Spleen (tissue), 11 donors: ENCODE data around the gene CLIC5. TPM values are rescaled to one million over a fixed set of nuclear protein-coding genes. Genes with fewer than 3 reads are reported as not detected.
A peak's percentile ranks its signal among the peaks of the same experiment; 100 is the strongest.

Experiments used
- DNase-seq: peaks from one replicate; pipeline ENCODE4 v3.0.0-alpha.2; 2020
- H3K27ac ChIP-seq, 8 donors: fragments of 200-600 bp; sonication (generic) in 7 of 8; 1 replicate in 4 of 8; 2 replicates in 4 of 8; pipeline versions ENCODE4 v1.5.0 to v1.8.0; 2016 to 2021; ENCODE audit warnings: inconsistent platforms in 4 of 8, mild to moderate bottlenecking in 4 of 8, moderate library complexity in 1 of 8
- H3K27me3 ChIP-seq, 7 donors: fragments of 200-600 bp; sonication (generic) in 6 of 7; replicated peaks in 1 of 7; 1 replicate in 4 of 7; 2 replicates in 3 of 7; pipeline versions ENCODE4 v1.5.0 to v1.8.0; 2016 to 2021; ENCODE audit warnings: inconsistent platforms in 3 of 7, mild to moderate bottlenecking in 1 of 7
- H3K36me3 ChIP-seq, 6 donors: fragments of 200-600 bp; sonication (generic) in 5 of 6; 1 replicate in 4 of 6; 2 replicates in 2 of 6; pipeline versions ENCODE4 v1.5.0 to v1.8.0; 2016 to 2021; ENCODE audit warnings: inconsistent platforms in 2 of 6
- H3K4me1 ChIP-seq, 6 donors: fragments of 200-600 bp; sonication (generic) in 5 of 6; 1 replicate in 3 of 6; 2 replicates in 3 of 6; pipeline versions ENCODE4 v1.5.0 to v1.8.0; 2016 to 2021; ENCODE audit warnings: inconsistent platforms in 3 of 6
- H3K4me3 ChIP-seq, 8 donors: fragments of 200-600 bp; sonication (generic) in 7 of 8; 1 replicate in 4 of 8; 2 replicates in 4 of 8; pipeline versions ENCODE4 v1.5.0 to v1.8.0; 2016 to 2021; ENCODE audit warnings: inconsistent platforms in 4 of 8, mild to moderate bottlenecking in 4 of 8, moderate library complexity in 2 of 8
- H3K9me3 ChIP-seq, 8 donors: fragments of 200-600 bp; sonication (generic) in 7 of 8; 1 replicate in 4 of 8; 2 replicates in 4 of 8; pipeline versions ENCODE4 v1.5.0 to v1.8.0; 2016 to 2021; ENCODE audit warnings: inconsistent platforms in 4 of 8
- CTCF ChIP-seq, 11 experiments: fragments of 200-600 bp in 7 of 11; fragments of 450-650 bp in 4 of 11; sonication (generic) in 4 of 11; IDR thresholded peaks in 8 of 11; conservative IDR thresholded peaks in 3 of 11; 1 replicate in 7 of 11; 2 replicates in 4 of 11; pipeline versions ENCODE4 v1.4.0 to v1.8.0; 2016 to 2021; ENCODE audit warnings: antibody characterized with exemption in 11 of 11, inconsistent platforms in 4 of 11, mild to moderate bottlenecking in 1 of 11
- POLR2A ChIP-seq, 3 donors: fragments of 450-650 bp; IDR thresholded peaks; one replicate each; pipeline ENCODE4 v1.5.1; 2017; ENCODE audit warnings: antibody characterized with exemption in 3 of 3, mild to moderate bottlenecking in 1 of 3
- POLR2AphosphoS5 ChIP-seq, 3 donors: sonication (generic); formaldehyde crosslinking; IDR thresholded peaks; one replicate each; pipeline ENCODE4 v1.5.1; 2017; ENCODE audit warnings: antibody characterized with exemption in 3 of 3
- WGBS, 5 donors: extraction: QIAGEN DNeasy Blood & Tissue Kit in 3 of 5; methylation state at CpG; one replicate each; pipeline versions ENCODE4 v1.1.5 to v1.1.7; 2013 to 2018; 5-methylcytosine and 5-hydroxymethylcytosine counted together
- intact Hi-C: fragments of 100-400 bp; cut with DNase I; formaldehyde crosslinking; loops from one replicate; pipeline ENCODE4 v1.15.0; 2023; ENCODE audit warnings: low total_unique reads
- polyA plus RNA-seq, 3 donors: library from polyadenylated mRNA; stranded (reverse); fragments of 200-250 nt; gene quantifications; one replicate each; pipeline ENCODE4 v1.2.1, GENCODE V29; 2013
- total RNA-seq, 7 donors: library from RNA; depleted of rRNA in 3 of 7; stranded (reverse); fragments of >200 nt in 3 of 7; fragmentation: NEBNext Ultra II Directional in 4 of 7; extraction: Animal tissue kit (Norgen Biotek cat#: 25700) in 4 of 7; gene quantifications; one replicate each; pipeline versions ENCODE4 v1.1.0 to v1.2.1, GENCODE V29; 2016 to 2021
- donor health status: healthy with polysubstance abuse.
- donor health status: DM: no; HTN: no; CAD: no; lungs with moderate emphysema.
- donor health status: DM: no; HTN: no; CAD: no.
- donor health status: Bipolar disorder and iron deficiency.
- donor health status: healthy.
- donor health status: DM: no; HTN: no; CAD: no.
- donor health status: DM: yes; HTN: yes; CAD: no.

Gene CLIC5
- total and polyA plus RNA-seq, 10 donors, result 2.8 to 189 (median 71.2) TPM

GRCh38 chr6:45933855-45934254, 81.8 kb downstream of the CLIC5 start:
- Histone ChIP-seq H3K4me3 (no peak overlapping the region), H3K36me3 (peaks cover 0 to 24% (median 0%) of the 10 kb centered on the region in 6 donors), H3K4me1 (peaks cover 0 to 16% (median 0%) of the 10 kb centered on the region in 6 donors), H3K27ac (no peak overlapping the region), H3K27me3 (no peaks in the 10 kb centered on the region), H3K9me3 (no peaks in the 10 kb centered on the region)
- no peak for DNase-seq
- TF ChIP-seq POLR2AphosphoS5 (IDR thresholded peaks at IDR 0.05) (no peak), POLR2A (IDR thresholded peaks at IDR 0.05) (no peak), CTCF (IDR thresholded peaks at IDR 0.05 in 8 of 11, conservative IDR thresholded peaks at IDR 0.05 in 3 of 11) (no peak)
- intact Hi-C loops, result no loop called here
- 80 to 90% (median 80%) methylated on average over 7 of the region's 7 CpGs for WGBS, 5 donors

- H3K27me3 ChIP-seq, result no peaks in the 10 kb centered on the region
- intact Hi-C loops, result no loop called here
- no peak for TF ChIP-seq CTCF (IDR thresholded peaks at IDR 0.05 in 8 of 11, conservative IDR thresholded peaks at IDR 0.05 in 3 of 11)
- no peak for TF ChIP-seq POLR2A (IDR thresholded peaks at IDR 0.05)
- no peak for TF ChIP-seq POLR2AphosphoS5 (IDR thresholded peaks at IDR 0.05)
- peaks cover 0 to 16% (median 0%) of the 10 kb centered on the region in 6 donors for H3K4me1 ChIP-seq
- no peak overlapping the region for H3K27ac ChIP-seq
- no peaks in the 10 kb centered on the region for H3K9me3 ChIP-seq
- WGBS, 5 donors, result 91 to 100% (median 92%) methylated on average over 1 of the region's 1 CpG
- H3K36me3 ChIP-seq, result peaks cover 0 to 13% (median 0%) of the 10 kb centered on the region in 6 donors
- no peak for DNase-seq
- H3K4me3 ChIP-seq, result no peak overlapping the region
These were observed 84.4 kb downstream of the CLIC5 start for GRCh38 chr6:45931232-45931631.

- TF ChIP-seq CTCF (IDR thresholded peaks at IDR 0.05 in 8 of 11, conservative IDR thresholded peaks at IDR 0.05 in 3 of 11) (peak; percentile 63 to 93 (median 87)), POLR2A (IDR thresholded peaks at IDR 0.05) (no peak)
- Histone ChIP-seq H3K27me3 (no peaks in the 10 kb centered on the region), H3K9me3 (no peaks in the 10 kb centered on the region), H3K4me3 (no peak overlapping the region), H3K4me1 (peaks cover 0 to 16% (median 0%) of the 10 kb centered on the region in 6 donors), H3K36me3 (peaks cover 0 to 11% (median 0%) of the 10 kb centered on the region in 6 donors), H3K27ac (peak overlapping the region in 3 of 8 donors; percentile 5 to 37 (median 33))
- intact Hi-C loops, result no loop called here
- WGBS, 5 donors, result 17 to 30% (median 23%) methylated on average over 7 of the region's 7 CpGs
- peak; percentile 80 for DNase-seq
These were observed 85.1 kb downstream of the CLIC5 start for GRCh38 chr6:45930420-45931040.

- H3K9me3 ChIP-seq, result no peaks in the 10 kb centered on the region
- peaks cover 0 to 16% (median 0%) of the 10 kb centered on the region in 6 donors for H3K4me1 ChIP-seq
- no peak for DNase-seq
- H3K4me3 ChIP-seq, result no peak overlapping the region
- no peaks in the 10 kb centered on the region for H3K27me3 ChIP-seq
- intact Hi-C loops, result loop anchor here (10.0 kb wide), 1 partner anchor 1455 kb away; no protein-coding TSS in a partner anchor
- TF ChIP-seq CTCF (IDR thresholded peaks at IDR 0.05 in 8 of 11, conservative IDR thresholded peaks at IDR 0.05 in 3 of 11) (no peak), POLR2AphosphoS5 (IDR thresholded peaks at IDR 0.05) (no peak), POLR2A (IDR thresholded peaks at IDR 0.05) (no peak)
- peak overlapping the region in 4 of 8 donors; percentile 3 to 37 (median 19) for H3K27ac ChIP-seq
- 62 to 73% (median 68%) methylated on average over 17 of the region's 17 CpGs for WGBS, 5 donors
- peaks cover 0 to 11% (median 0%) of the 10 kb centered on the region in 6 donors for H3K36me3 ChIP-seq
These were observed 86.0 kb downstream of the CLIC5 start for GRCh38 chr6:45929421-45930361.
